ENCODE measurements around the gene BTBD18.
A peak's percentile ranks its signal among the peaks of the same experiment; 100 is the strongest.

DNA sequence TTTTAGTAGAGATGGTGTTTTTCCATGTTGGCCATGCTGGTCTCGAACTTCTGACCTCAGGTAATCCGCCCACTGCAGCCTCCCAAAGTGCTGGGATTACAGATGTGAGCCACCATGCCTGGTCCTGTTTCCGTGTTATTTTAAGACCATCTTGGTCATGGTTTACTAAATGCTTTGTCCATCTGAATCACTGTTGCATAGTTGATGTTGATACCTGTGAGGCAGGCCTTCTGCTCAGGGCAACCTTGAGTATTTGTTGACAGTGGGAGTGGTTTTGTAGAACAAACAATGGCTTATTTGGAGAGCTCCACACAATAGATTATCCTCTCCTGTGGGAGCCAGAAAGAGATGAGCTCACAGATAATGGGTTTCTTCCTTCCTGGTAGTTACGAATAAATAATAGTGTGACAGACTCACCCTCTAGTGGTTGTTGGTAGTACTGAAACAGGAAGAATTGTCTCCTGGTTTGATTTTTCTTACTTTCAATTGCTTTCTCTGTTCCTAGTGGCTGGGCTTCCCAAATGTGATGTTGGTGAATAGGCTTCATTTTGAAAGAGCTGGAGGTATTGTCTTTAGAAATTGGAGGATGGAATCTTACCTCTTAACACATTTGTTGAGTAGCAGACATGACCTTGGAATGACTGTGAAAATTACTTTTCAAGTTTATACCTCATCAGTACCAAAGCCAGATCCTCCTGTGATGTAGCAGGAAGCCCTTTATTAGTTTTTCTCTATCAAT, 49.0 kb upstream of the BTBD18 start:
- TF ChIP-seq, protein P1, sequence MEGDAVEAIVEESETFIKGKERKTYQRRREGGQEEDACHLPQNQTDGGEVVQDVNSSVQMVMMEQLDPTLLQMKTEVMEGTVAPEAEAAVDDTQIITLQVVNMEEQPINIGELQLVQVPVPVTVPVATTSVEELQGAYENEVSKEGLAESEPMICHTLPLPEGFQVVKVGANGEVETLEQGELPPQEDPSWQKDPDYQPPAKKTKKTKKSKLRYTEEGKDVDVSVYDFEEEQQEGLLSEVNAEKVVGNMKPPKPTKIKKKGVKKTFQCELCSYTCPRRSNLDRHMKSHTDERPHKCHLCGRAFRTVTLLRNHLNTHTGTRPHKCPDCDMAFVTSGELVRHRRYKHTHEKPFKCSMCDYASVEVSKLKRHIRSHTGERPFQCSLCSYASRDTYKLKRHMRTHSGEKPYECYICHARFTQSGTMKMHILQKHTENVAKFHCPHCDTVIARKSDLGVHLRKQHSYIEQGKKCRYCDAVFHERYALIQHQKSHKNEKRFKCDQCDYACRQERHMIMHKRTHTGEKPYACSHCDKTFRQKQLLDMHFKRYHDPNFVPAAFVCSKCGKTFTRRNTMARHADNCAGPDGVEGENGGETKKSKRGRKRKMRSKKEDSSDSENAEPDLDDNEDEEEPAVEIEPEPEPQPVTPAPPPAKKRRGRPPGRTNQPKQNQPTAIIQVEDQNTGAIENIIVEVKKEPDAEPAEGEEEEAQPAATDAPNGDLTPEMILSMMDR (IDR thresholded peaks at IDR 0.05; ENCODE audit: low read depth, low read length): peak; percentile 66
- TF ChIP-seq MYC (IDR thresholded peaks at IDR 0.05; ENCODE audit: low read depth, low read length) (no peak), POLR2A (IDR thresholded peaks at IDR 0.05; ENCODE audit: extremely low read depth, insufficient read length) (no peak), MAX (IDR thresholded peaks at IDR 0.05; ENCODE audit: low read depth, low read length) (no peak)

All from NB4 (cell line).